GM23338 (cell line): ENCODE data around the gene ARRB1.

ENCODE experiments used
- JUNB ChIP-seq: IDR thresholded peaks from one replicate; pipeline ENCODE4 v1.6.1; 2016; ENCODE audit warnings: antibody characterized with exemption; ENCODE audit not compliant: unreplicated experiment
- ZNF114 ChIP-seq: fragments of 250-450 bp; sonication (Bioruptor Pico); IDR thresholded peaks from 2 replicates; pipeline ENCODE4 v1.5.0; 2020; ENCODE audit warnings: mild to moderate bottlenecking, moderate library complexity
- TF ChIP-seq, protein P1 (sequence below), 2 experiments: fragments of 200-600 bp in 1 of 2; sonication (generic) in 1 of 2; conservative IDR thresholded peaks; 2 replicates each; pipeline versions ENCODE4 v1.5.1 to v1.6.1; 2016 to 2017; ENCODE audit warnings: antibody characterized with exemption in 2 of 2, low read depth in 2 of 2, mild to moderate bottlenecking in 2 of 2, moderate library complexity in 1 of 2

GRCh38 chr11:75236062-75236461 lies 115.4 kb downstream of the ARRB1 start:
- TF ChIP-seq, protein P1, sequence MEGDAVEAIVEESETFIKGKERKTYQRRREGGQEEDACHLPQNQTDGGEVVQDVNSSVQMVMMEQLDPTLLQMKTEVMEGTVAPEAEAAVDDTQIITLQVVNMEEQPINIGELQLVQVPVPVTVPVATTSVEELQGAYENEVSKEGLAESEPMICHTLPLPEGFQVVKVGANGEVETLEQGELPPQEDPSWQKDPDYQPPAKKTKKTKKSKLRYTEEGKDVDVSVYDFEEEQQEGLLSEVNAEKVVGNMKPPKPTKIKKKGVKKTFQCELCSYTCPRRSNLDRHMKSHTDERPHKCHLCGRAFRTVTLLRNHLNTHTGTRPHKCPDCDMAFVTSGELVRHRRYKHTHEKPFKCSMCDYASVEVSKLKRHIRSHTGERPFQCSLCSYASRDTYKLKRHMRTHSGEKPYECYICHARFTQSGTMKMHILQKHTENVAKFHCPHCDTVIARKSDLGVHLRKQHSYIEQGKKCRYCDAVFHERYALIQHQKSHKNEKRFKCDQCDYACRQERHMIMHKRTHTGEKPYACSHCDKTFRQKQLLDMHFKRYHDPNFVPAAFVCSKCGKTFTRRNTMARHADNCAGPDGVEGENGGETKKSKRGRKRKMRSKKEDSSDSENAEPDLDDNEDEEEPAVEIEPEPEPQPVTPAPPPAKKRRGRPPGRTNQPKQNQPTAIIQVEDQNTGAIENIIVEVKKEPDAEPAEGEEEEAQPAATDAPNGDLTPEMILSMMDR (conservative IDR thresholded peaks at IDR 0.05; ENCODE audit: low read depth in 2 of 2): no peak
- no peak for TF ChIP-seq JUNB
- TF ChIP-seq ZNF114: no peak
